Upper lobe of left lung (tissue), 6 donors: ENCODE results near the gene SAMMSON. TPM values are rescaled to one million over a fixed set of nuclear protein-coding genes. Genes with fewer than 3 reads are reported as not detected.

Experiments used
- ATAC-seq, 2 donors: fragments of 200-7000 bp; cut with Tn5 transposase; one replicate each; pipeline ENCODE4 v1.9.1; 2022; ENCODE audit warnings: mild to moderate bottlenecking in 2 of 2, moderate library complexity in 2 of 2; ENCODE audit not compliant: low FRiP score in 2 of 2
- DNase-seq, 2 donors: peaks; one replicate each; pipeline ENCODE4 v3.0.0-alpha.2; 2019 to 2020
- H3K27ac ChIP-seq, 4 donors: fragments of 200-600 bp; sonication (generic); one replicate each; pipeline ENCODE4 v1.5.1; 2016 to 2019
- H3K27me3 ChIP-seq, 4 donors: fragments of 200-600 bp; sonication (generic); one replicate each; pipeline ENCODE4 v1.5.1; 2017 to 2019
- H3K36me3 ChIP-seq, 4 donors: fragments of 200-600 bp; sonication (generic); one replicate each; pipeline ENCODE4 v1.5.1; 2016 to 2019
- H3K4me1 ChIP-seq, 4 donors: fragments of 200-600 bp; sonication (generic); one replicate each; pipeline ENCODE4 v1.5.1; 2018 to 2019
- H3K4me3 ChIP-seq, 4 donors: fragments of 200-600 bp; sonication (generic); one replicate each; pipeline ENCODE4 v1.5.1; 2017 to 2019; ENCODE audit warnings: mild to moderate bottlenecking in 2 of 4, moderate library complexity in 1 of 4
- H3K9me3 ChIP-seq, 4 donors: fragments of 200-600 bp; sonication (generic); one replicate each; pipeline ENCODE4 v1.5.1; 2018 to 2019
- CTCF ChIP-seq, 6 experiments: fragments of 450-650 bp in 4 of 6; fragments of 200-600 bp in 2 of 6; sonication (generic) in 2 of 6; IDR thresholded peaks; one replicate each; pipeline ENCODE4 v1.5.1; 2016 to 2019; ENCODE audit warnings: antibody characterized with exemption in 6 of 6
- EP300 ChIP-seq, 4 donors: sonication (generic); formaldehyde crosslinking; IDR thresholded peaks; one replicate each; pipeline ENCODE4 v1.5.1; 2017; ENCODE audit warnings: antibody characterized with exemption in 4 of 4, control low read depth in 2 of 4
- POLR2A ChIP-seq, 4 donors: fragments of 450-650 bp; IDR thresholded peaks; one replicate each; pipeline ENCODE4 v1.5.1; 2016 to 2017; ENCODE audit warnings: antibody characterized with exemption in 4 of 4, mild to moderate bottlenecking in 2 of 4
- POLR2AphosphoS5 ChIP-seq, 2 donors: sonication (generic); formaldehyde crosslinking; IDR thresholded peaks; one replicate each; pipeline ENCODE4 v1.5.1; 2017; ENCODE audit warnings: antibody characterized with exemption in 2 of 2
- WGBS, 2 donors: methylation state at CpG; one replicate each; pipeline ENCODE4 v1.1.5; 2017 to 2018; 5-methylcytosine and 5-hydroxymethylcytosine counted together
- total RNA-seq, 6 donors: library from RNA; depleted of rRNA in 4 of 6; stranded (reverse); fragments of >200 nt in 4 of 6; gene quantifications; one replicate each; pipeline versions ENCODE4 v1.1.0 to v1.2.1, GENCODE V29; 2016 to 2021
- donor health status: DM: no; HTN: no; CAD: no; lungs with moderate emphysema.
- donor health status: DM: no; HTN: yes; CAD: no; lungs with severe emphysema.

The SAMMSON gene
- total RNA-seq, 6 donors from 2014 or later = 0.30 TPM; not detected in 5

- 44 to 60% methylated on average over 2 of the region's 2 CpGs for WGBS, 2 donors
- H3K4me3 ChIP-seq = no peak overlapping the region
- DNase-seq (no peak), ATAC-seq (no peak)
- H3K4me1 ChIP-seq = no peaks in the 10 kb centered on the region
- TF ChIP-seq CTCF (IDR thresholded peaks at IDR 0.05) (no peak), POLR2AphosphoS5 (IDR thresholded peaks at IDR 0.05) (no peak), POLR2A (IDR thresholded peaks at IDR 0.05) (no peak), EP300 (IDR thresholded peaks at IDR 0.05) (no peak)
- H3K36me3 ChIP-seq = no peaks in the 10 kb centered on the region
- H3K27me3 ChIP-seq = no peaks in the 10 kb centered on the region
- H3K9me3 ChIP-seq = no peaks in the 10 kb centered on the region
- no peak overlapping the region for H3K27ac ChIP-seq
These were observed 75.6 kb downstream of the SAMMSON start for GRCh38 chr3:70075101-70075500.

- Histone ChIP-seq H3K4me1 (no peaks in the 10 kb centered on the region), H3K27me3 (no peaks in the 10 kb centered on the region), H3K27ac (no peak overlapping the region), H3K9me3 (no peaks in the 10 kb centered on the region), H3K4me3 (no peak overlapping the region), H3K36me3 (no peaks in the 10 kb centered on the region)
- ATAC-seq (no peak), DNase-seq (no peak)
- TF ChIP-seq CTCF (IDR thresholded peaks at IDR 0.05) = no peak
- no peak for TF ChIP-seq POLR2AphosphoS5 (IDR thresholded peaks at IDR 0.05)
- TF ChIP-seq EP300 (IDR thresholded peaks at IDR 0.05) = no peak
- no peak for TF ChIP-seq POLR2A (IDR thresholded peaks at IDR 0.05)
- 74 to 77% methylated on average over 3 of the region's 3 CpGs for WGBS, 2 donors
These were observed 76.9 kb downstream of the SAMMSON start for GRCh38 chr3:70076396-70076795.

GRCh38 chr3:70078778-70079177 lies 79.2 kb downstream of the SAMMSON start:
- no peak overlapping the region for H3K4me3 ChIP-seq
- H3K36me3 ChIP-seq = no peaks in the 10 kb centered on the region
- ATAC-seq = no peak
- H3K27me3 ChIP-seq = no peaks in the 10 kb centered on the region
- H3K27ac ChIP-seq = no peak overlapping the region
- TF ChIP-seq EP300 (IDR thresholded peaks at IDR 0.05) (no peak), POLR2A (IDR thresholded peaks at IDR 0.05) (no peak), CTCF (IDR thresholded peaks at IDR 0.05) (no peak), POLR2AphosphoS5 (IDR thresholded peaks at IDR 0.05) (no peak)
- H3K9me3 ChIP-seq = no peaks in the 10 kb centered on the region
- no peaks in the 10 kb centered on the region for H3K4me1 ChIP-seq
- no peak for DNase-seq
- WGBS, 2 donors = 77 to 78% methylated on average over 3 of the region's 3 CpGs

- ATAC-seq = no peak
- DNase-seq = no peak
- Histone ChIP-seq H3K27ac (no peak overlapping the region), H3K4me1 (no peaks in the 10 kb centered on the region), H3K27me3 (no peaks in the 10 kb centered on the region), H3K9me3 (no peaks in the 10 kb centered on the region), H3K4me3 (no peak overlapping the region), H3K36me3 (no peaks in the 10 kb centered on the region)
- TF ChIP-seq POLR2A (IDR thresholded peaks at IDR 0.05) (no peak), EP300 (IDR thresholded peaks at IDR 0.05) (no peak), CTCF (IDR thresholded peaks at IDR 0.05) (no peak), POLR2AphosphoS5 (IDR thresholded peaks at IDR 0.05) (no peak)
These were observed 86.1 kb downstream of the SAMMSON start for GRCh38 chr3:70085613-70086012.

- Histone ChIP-seq H3K4me3 (no peak overlapping the region), H3K27me3 (no peaks in the 10 kb centered on the region), H3K36me3 (no peaks in the 10 kb centered on the region), H3K9me3 (no peaks in the 10 kb centered on the region), H3K27ac (no peak overlapping the region), H3K4me1 (no peaks in the 10 kb centered on the region)
- WGBS, 2 donors = 66 to 74% methylated on average over 2 of the region's 2 CpGs
- TF ChIP-seq POLR2A (IDR thresholded peaks at IDR 0.05) (no peak), EP300 (IDR thresholded peaks at IDR 0.05) (no peak)
- DNase-seq (no peak), ATAC-seq (no peak)
These were observed 86.8 kb downstream of the SAMMSON start for GRCh38 chr3:70086336-70086735.
